Fibroblast of lung (primary cell): ENCODE results near the gene DLL3.

ENCODE experiments used
- EZH2 ChIP-seq: IDR thresholded peaks from 2 replicates; pipeline ENCODE4 v1.5.1; 2012; ENCODE audit warnings: low read length, control low read depth, mild to moderate bottlenecking; ENCODE audit errors: missing control alignments
- TF ChIP-seq, protein P1 (sequence below), 2 donors: IDR thresholded peaks in 1 of 2; conservative IDR thresholded peaks in 1 of 2; 1 replicate in 1 of 2; 2 replicates in 1 of 2; pipeline ENCODE4 v1.5.1; 2011 to 2012; ENCODE audit warnings: low read length in 2 of 2, control low read depth in 1 of 2, inconsistent platforms in 1 of 2, low read depth in 1 of 2, mild to moderate bottlenecking in 1 of 2

DNA sequence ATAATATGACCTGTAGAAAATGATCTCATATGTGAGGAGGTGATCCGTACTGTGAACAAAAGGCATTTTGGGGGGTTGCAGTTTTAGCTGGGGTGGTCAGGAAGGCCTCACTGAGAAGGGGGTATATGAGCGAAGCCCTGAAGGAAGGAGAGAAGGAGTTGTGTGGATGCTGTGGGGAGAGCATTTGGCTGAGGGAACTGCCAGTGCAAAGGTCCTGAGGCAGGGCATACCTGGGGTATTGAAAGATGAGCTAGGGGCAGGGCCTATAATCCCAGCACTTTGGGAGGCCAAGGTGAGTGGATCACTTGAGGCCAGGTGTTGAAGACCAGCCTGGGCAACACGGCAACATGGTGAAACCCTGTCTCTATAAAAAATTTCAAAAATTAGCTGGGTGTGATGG lies 18.7 kb downstream of the DLL3 start:
- TF ChIP-seq, protein P1, sequence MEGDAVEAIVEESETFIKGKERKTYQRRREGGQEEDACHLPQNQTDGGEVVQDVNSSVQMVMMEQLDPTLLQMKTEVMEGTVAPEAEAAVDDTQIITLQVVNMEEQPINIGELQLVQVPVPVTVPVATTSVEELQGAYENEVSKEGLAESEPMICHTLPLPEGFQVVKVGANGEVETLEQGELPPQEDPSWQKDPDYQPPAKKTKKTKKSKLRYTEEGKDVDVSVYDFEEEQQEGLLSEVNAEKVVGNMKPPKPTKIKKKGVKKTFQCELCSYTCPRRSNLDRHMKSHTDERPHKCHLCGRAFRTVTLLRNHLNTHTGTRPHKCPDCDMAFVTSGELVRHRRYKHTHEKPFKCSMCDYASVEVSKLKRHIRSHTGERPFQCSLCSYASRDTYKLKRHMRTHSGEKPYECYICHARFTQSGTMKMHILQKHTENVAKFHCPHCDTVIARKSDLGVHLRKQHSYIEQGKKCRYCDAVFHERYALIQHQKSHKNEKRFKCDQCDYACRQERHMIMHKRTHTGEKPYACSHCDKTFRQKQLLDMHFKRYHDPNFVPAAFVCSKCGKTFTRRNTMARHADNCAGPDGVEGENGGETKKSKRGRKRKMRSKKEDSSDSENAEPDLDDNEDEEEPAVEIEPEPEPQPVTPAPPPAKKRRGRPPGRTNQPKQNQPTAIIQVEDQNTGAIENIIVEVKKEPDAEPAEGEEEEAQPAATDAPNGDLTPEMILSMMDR (conservative IDR thresholded peaks at IDR 0.05 in 1 of 2, IDR thresholded peaks at IDR 0.05 in 1 of 2; ENCODE audit: low read depth in 1 of 2, low read length in 2 of 2), result no peak
- TF ChIP-seq EZH2, result no peak
